ENCODE data around the gene CDC42BPA. TPM values are rescaled to one million over a fixed set of nuclear protein-coding genes. Genes with fewer than 3 reads are reported as not detected.

The CDC42BPA gene
- polyA plus RNA-seq, 1 of the 3 experiments (the other 2 are of a cell fraction): 6.8 TPM

DNA sequence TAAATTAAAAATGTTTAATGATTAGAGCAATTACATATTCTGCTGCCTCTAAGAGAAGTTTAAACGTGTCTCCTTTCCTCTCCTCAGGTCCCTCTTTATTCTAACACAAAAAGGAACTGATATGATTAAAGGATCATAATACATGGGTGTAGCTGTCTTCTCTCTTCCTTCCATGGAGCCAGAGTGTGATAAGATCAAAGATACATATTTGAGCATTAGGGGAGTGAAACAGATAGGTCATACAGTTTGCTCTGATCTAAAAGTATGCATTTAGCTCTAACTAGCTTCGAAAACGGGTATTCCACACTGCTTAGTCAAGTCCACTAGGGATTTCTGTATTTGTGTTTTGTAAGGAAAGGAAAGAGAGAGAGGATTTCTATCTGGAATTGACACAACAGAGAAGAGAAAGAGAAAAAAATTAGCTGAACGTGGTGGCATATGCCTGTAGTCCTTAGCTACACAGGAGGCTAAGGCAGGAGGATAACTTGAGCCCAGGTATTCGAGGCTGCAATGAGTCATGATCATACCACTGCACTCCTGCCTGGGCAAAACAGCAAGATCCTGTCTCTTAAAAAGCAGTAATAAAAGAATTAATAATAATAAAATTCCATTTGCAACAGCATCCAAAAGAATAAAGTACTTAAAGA, 63.1 kb downstream of the CDC42BPA start:
- H3K79me2 ChIP-seq (ENCODE audit: insufficient read depth): peaks cover 96% of the 10 kb centered on the region
- no peak for TF ChIP-seq JUND (IDR thresholded peaks at IDR 0.05)
- no peak for TF ChIP-seq GATA2 (CRISPR knock-in tag; IDR thresholded peaks at IDR 0.05)
- TF ChIP-seq, protein P1, sequence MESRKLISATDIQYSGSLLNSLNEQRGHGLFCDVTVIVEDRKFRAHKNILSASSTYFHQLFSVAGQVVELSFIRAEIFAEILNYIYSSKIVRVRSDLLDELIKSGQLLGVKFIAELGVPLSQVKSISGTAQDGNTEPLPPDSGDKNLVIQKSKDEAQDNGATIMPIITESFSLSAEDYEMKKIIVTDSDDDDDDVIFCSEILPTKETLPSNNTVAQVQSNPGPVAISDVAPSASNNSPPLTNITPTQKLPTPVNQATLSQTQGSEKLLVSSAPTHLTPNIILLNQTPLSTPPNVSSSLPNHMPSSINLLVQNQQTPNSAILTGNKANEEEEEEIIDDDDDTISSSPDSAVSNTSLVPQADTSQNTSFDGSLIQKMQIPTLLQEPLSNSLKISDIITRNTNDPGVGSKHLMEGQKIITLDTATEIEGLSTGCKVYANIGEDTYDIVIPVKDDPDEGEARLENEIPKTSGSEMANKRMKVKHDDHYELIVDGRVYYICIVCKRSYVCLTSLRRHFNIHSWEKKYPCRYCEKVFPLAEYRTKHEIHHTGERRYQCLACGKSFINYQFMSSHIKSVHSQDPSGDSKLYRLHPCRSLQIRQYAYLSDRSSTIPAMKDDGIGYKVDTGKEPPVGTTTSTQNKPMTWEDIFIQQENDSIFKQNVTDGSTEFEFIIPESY (IDR thresholded peaks at IDR 0.05; ENCODE audit: borderline replicate concordance, low read depth): no peak
- TF ChIP-seq EP300 (IDR thresholded peaks at IDR 0.05; ENCODE audit: borderline replicate concordance in 1 of 2, low read depth in 1 of 2, low read length in 1 of 2): no peak
- no peak for TF ChIP-seq TAF1 (IDR thresholded peaks at IDR 0.05; ENCODE audit: borderline replicate concordance, low read depth, low read length)
- TF ChIP-seq, protein P2, sequence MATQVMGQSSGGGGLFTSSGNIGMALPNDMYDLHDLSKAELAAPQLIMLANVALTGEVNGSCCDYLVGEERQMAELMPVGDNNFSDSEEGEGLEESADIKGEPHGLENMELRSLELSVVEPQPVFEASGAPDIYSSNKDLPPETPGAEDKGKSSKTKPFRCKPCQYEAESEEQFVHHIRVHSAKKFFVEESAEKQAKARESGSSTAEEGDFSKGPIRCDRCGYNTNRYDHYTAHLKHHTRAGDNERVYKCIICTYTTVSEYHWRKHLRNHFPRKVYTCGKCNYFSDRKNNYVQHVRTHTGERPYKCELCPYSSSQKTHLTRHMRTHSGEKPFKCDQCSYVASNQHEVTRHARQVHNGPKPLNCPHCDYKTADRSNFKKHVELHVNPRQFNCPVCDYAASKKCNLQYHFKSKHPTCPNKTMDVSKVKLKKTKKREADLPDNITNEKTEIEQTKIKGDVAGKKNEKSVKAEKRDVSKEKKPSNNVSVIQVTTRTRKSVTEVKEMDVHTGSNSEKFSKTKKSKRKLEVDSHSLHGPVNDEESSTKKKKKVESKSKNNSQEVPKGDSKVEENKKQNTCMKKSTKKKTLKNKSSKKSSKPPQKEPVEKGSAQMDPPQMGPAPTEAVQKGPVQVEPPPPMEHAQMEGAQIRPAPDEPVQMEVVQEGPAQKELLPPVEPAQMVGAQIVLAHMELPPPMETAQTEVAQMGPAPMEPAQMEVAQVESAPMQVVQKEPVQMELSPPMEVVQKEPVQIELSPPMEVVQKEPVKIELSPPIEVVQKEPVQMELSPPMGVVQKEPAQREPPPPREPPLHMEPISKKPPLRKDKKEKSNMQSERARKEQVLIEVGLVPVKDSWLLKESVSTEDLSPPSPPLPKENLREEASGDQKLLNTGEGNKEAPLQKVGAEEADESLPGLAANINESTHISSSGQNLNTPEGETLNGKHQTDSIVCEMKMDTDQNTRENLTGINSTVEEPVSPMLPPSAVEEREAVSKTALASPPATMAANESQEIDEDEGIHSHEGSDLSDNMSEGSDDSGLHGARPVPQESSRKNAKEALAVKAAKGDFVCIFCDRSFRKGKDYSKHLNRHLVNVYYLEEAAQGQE (IDR thresholded peaks at IDR 0.05; ENCODE audit: low read depth, low read length): no peak
- TF ChIP-seq FOXJ3 (CRISPR knock-in tag; IDR thresholded peaks at IDR 0.05): no peak
- no peak for TF ChIP-seq ELF1 (IDR thresholded peaks at IDR 0.05)
- TF ChIP-seq CTCF (IDR thresholded peaks at IDR 0.05): no peak
- no peak for TF ChIP-seq CHD2 (IDR thresholded peaks at IDR 0.05; ENCODE audit: low read length, partially characterized antibody)
- no peak for TF ChIP-seq RCOR1 (IDR thresholded peaks at IDR 0.05; ENCODE audit: low read length)

More for the DNA sequence above, 63.1 kb downstream of the CDC42BPA start:
- Histone ChIP-seq H3K9me3 (no peaks in the 10 kb centered on the region), H3K4me1 (ENCODE audit: control insufficient read depth in 1 of 2, insufficient read depth in 2 of 2, low read depth in 1 of 2, low read length in 1 of 2) (no peaks in the 10 kb centered on the region), H3K9ac (no peak overlapping the region), H3K36me3 (replicated peaks in 1 of 2; ENCODE audit: control insufficient read depth in 1 of 2, insufficient read depth in 2 of 2, low read length in 1 of 2) (peaks cover 0 to 10% of the 10 kb centered on the region in 2 experiments), H2AFZ (ENCODE audit: low read depth) (no peak overlapping the region), H3K27ac (ENCODE audit: low read depth in 2 of 2, low read length in 1 of 2) (no peak overlapping the region), H4K20me1 (ENCODE audit: insufficient read depth) (peaks cover 14% of the 10 kb centered on the region), H3F3A (replicated peaks; ENCODE audit: insufficient read depth) (peaks cover 16% of the 10 kb centered on the region), H3K9me2 (no peaks in the 10 kb centered on the region; the same call in 1 of the 2 replicates), H3K27me3 (ENCODE audit: insufficient read depth) (no peaks in the 10 kb centered on the region), H3K4me2 (no peak overlapping the region), H3K4me3 (ENCODE audit: low read depth in 2 of 2, low read length in 1 of 2) (no peak overlapping the region)
- no peak for DNase-seq
- CTCF ChIA-PET: no interaction called here
- WGBS (ENCODE audit: low lambda C conversion rate): 84% methylated on average over 5 of the region's 5 CpGs
- POLR2A ChIA-PET: no interaction called here
